Fibroblast of the aortic adventitia (primary cell): ENCODE measurements around the gene NEDD4L. TPM values are rescaled to one million over a fixed set of nuclear protein-coding genes. Genes with fewer than 3 reads are reported as not detected.
"Not testable (repeated sequence)": the region's sequence is repeated elsewhere in the genome, so short reads cannot be mapped to it uniquely, and the experiment has no call there.

ENCODE experiments used
- DNase-seq: peaks from one replicate; pipeline ENCODE4 v3.0.0-alpha.2; 2010; ENCODE audit warnings: low read depth
- H3K4me3 ChIP-seq: 2 replicates; pipeline ENCODE4 v1.5.1; 2011; ENCODE audit warnings: low read depth, mild to moderate bottlenecking, control low read depth, low read length, moderate library complexity
- total RNA-seq: library from RNA; depleted of rRNA; stranded (reverse); fragments of >200 nt; gene quantifications from 2 replicates; pipeline ENCODE4 v1.2.3, GENCODE V29; 2012; ENCODE audit warnings: low replicate concordance
- TF ChIP-seq, protein P1 (sequence below): IDR thresholded peaks from 2 replicates; pipeline ENCODE4 v1.5.1; 2011; ENCODE audit warnings: mild to moderate bottlenecking, low read length, control low read depth, inconsistent platforms; ENCODE audit not compliant: insufficient read depth

The NEDD4L gene
- total RNA-seq = 15.5 and 22.2 TPM in 2 replicates

DNA sequence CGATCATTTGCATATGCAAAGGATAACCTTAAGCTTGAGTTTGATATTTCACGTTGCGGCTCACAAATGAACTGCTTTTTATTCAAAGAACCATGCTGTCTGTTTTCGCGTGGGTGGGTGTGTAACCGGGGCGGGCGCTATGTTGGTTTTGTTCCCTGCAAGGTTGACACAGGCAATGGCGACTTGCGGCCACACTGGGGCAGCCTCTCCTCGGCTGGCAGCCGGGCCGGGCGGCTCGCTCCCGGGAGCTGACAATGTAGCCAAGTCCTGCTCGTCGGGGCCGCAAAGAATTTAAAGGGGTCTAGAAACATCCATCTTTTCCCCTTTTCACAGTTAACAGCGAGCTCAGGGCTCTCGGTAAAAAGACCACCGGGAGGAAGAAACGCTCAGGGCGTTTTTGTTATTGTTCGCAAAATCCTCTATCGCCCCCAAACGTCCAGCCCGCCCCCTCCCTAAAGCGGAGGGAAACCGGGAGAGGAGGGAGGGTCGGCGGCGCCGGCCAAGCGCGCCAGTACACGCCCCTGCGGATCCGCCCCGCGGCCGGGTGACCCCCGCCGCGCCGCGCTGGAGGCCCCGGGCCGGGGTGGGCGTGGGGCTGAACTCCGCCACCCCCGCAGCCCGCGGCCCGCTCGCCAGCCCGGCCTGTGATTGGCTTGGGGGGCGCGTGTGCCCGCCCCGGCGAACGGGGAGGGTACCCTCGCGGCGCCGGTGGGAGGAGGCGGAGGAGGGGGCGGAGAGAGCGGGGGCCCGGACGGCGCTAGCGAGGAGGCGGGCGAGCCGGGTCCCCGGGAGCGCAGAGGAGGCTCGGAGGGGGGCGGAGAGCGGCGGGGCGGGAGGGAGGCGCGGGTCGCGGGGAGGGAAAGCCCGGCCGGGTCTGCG is at the start of gene NEDD4L:
Gene NEDD4L (plus strand): TSS at position 736 of the 879 bp plus-strand sequence. CDS start 435 bp downstream, outside the sequence.
- DNase-seq = peak; percentile 75
- peak within 1 kb of the TSS; percentile 72 for H3K4me3 ChIP-seq
- TF ChIP-seq, protein P1, sequence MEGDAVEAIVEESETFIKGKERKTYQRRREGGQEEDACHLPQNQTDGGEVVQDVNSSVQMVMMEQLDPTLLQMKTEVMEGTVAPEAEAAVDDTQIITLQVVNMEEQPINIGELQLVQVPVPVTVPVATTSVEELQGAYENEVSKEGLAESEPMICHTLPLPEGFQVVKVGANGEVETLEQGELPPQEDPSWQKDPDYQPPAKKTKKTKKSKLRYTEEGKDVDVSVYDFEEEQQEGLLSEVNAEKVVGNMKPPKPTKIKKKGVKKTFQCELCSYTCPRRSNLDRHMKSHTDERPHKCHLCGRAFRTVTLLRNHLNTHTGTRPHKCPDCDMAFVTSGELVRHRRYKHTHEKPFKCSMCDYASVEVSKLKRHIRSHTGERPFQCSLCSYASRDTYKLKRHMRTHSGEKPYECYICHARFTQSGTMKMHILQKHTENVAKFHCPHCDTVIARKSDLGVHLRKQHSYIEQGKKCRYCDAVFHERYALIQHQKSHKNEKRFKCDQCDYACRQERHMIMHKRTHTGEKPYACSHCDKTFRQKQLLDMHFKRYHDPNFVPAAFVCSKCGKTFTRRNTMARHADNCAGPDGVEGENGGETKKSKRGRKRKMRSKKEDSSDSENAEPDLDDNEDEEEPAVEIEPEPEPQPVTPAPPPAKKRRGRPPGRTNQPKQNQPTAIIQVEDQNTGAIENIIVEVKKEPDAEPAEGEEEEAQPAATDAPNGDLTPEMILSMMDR = peak; percentile 85

DNA sequence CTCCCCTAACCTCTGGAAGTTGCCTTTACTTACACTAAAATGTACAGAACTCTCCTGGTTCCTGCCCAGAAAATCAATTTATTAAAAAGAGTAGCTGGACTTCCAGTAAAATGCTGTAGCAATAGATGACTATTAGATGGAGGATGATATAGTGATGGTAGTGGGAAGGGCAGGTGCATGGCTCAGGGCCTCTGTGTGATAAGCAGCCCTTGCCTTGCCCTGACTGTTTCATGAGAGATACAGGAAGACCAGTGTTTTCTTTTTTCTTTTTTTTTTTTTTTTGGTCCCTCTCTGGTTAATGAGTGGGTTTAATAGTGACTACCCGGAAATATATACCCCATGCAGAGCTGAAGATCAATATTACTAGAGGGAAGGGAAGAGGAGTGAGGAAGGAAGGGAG is 48.7 kb upstream of the NEDD4L start:
- TF ChIP-seq, protein P1 = no peak
- no peak for DNase-seq
- no peak overlapping the region for H3K4me3 ChIP-seq

- H3K4me3 ChIP-seq, DNase-seq: not testable (repeated sequence)
Measured at GRCh38 chr18:57996894-57997293, 47.1 kb upstream of the NEDD4L start.

DNA sequence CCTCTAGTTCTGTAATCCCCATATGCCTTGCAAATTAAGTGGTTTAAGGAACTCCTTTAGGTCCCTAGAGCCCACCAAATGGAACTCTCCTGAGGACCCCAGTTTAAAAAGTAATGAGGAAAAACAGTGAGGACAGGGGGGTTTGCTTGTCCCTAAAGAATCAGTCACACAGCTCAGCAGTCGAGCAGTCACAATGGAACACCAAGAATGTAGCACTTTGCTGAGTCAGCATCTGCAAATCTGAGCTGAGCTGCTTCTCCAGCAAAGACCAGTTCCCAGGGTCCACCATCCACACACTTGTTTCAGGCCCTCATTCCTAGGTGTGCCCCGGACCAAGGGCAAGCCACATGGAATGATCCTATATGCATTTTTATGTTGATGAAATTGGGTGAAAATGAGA is 46.2 kb upstream of the NEDD4L start:
- no peak for DNase-seq
- TF ChIP-seq, protein P1 = no peak

GRCh38 chr18:57998461-57998860 is 45.6 kb upstream of the NEDD4L start:
- no peak for DNase-seq
- no peak overlapping the region for H3K4me3 ChIP-seq
- TF ChIP-seq, protein P1 = no peak

More for the DNA sequence above, 46.2 kb upstream of the NEDD4L start:
- no peak overlapping the region for H3K4me3 ChIP-seq

GRCh38 chr18:58004317-58004716 is 39.7 kb upstream of the NEDD4L start:
- no peak overlapping the region for H3K4me3 ChIP-seq
- peak; percentile 56 for DNase-seq
- TF ChIP-seq, protein P1 = no peak

- TF ChIP-seq, protein P1 = no peak
- no peak overlapping the region for H3K4me3 ChIP-seq
- peak; percentile 29 for DNase-seq
Measured at GRCh38 chr18:58005011-58005410, 39.0 kb upstream of the NEDD4L start.
